Measurements from ENCODE around the gene GALNT13.

The GALNT13 gene

DNA sequence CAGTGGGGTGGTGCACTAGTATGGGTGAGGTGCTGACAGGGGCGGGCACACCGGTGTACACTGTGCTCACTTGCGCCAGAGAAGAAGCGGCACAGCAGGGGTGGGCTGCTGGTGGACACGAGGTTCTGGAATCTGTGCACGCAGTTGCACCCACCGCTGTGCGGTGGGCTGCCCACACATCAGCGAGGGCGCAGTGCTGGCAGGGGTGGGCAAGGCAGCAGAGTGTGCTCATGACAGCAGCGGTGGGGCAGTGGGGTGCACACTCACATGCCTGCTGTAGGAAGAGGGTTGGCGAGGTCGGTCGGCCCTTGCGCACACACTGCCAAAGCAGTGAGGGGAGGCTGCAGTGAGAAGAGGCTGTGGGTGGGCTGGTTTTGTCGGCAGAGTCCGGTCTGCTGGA lies 141.8 kb downstream of the GALNT13 start:
- H3K4me3 ChIP-seq (ENCODE audit: low read depth, low read length) = no peak overlapping the region
- in situ Hi-C loops (cut with HindIII; ENCODE audit: low sequenced_read_pairs) = no loop called here
- no peak for DNase-seq (ENCODE audit: low read depth)
- TF ChIP-seq CTCF (IDR thresholded peaks at IDR 0.05; ENCODE audit: low read depth, low read length, missing control alignments) = no peak

DNA sequence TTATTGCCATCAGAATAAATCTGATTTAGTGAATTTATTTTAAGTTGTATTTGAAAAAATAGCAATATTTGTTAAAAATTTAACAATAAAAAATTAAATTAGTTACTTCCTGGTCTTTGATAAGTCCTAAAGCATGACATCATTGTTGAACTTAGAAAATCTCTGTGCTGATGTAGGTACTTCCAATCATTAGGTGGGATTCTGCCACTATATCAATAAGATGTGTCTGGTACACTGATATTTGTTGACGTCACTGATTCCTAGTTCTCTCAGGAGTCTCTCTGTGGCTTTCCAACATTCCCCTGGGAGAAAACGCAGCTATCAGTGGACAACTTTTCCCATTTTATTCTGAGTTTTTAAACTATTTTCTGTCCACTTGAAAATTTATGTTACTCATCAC lies 143.5 kb downstream of the GALNT13 start:
- no peak for TF ChIP-seq CTCF (IDR thresholded peaks at IDR 0.05; ENCODE audit: low read depth, low read length, missing control alignments)
- in situ Hi-C loops (cut with HindIII; ENCODE audit: low sequenced_read_pairs) = no loop called here
- no peak for DNase-seq (ENCODE audit: low read depth)
- no peak overlapping the region for H3K4me3 ChIP-seq (ENCODE audit: low read depth, low read length)

DNA sequence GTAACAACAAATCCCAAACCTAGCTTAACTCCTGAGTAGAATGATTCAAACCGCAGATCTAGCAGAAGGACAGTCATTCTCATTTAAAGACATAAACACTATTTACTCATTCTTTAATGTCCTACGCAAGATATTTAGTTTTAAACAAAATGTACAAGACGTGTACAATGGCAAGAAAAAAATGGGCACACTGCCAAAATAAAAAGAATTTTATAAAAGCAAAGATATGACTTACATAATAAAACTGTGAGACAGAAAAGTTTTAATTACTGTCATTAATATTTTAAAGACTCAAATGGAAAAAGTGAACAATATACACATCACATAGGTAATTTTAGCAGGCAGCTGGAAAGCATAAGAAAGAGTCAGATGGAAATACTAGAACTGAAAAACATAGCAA lies 157.8 kb downstream of the GALNT13 start:
- no peak for TF ChIP-seq CTCF (IDR thresholded peaks at IDR 0.05; ENCODE audit: low read depth, low read length, missing control alignments)
- in situ Hi-C loops (cut with HindIII; ENCODE audit: low sequenced_read_pairs) = no loop called here
- no peak for DNase-seq (ENCODE audit: low read depth)
- no peak overlapping the region for H3K4me3 ChIP-seq (ENCODE audit: low read depth, low read length)

DNA sequence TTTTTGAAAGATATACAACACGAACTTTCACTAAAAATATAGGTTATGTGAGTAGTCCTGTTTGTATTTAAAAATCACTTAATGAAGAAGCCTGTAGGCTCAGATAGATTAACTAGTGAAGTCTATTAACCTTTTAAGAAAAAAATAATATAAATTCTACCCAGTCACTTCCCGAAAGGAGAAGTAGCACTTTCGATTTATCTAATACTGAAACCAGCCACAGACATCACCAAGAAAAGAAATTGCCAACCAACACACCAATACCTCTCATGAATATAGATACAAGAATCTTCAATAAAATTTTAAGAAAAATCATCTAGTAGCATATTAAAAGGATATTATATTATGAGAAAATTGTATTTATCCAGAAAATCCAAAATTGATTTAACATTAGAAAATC lies 160.5 kb downstream of the GALNT13 start:
- no peak overlapping the region for H3K4me3 ChIP-seq (ENCODE audit: low read depth, low read length)
- no peak for TF ChIP-seq CTCF (IDR thresholded peaks at IDR 0.05; ENCODE audit: low read depth, low read length, missing control alignments)
- DNase-seq (ENCODE audit: low read depth) = no peak
- in situ Hi-C loops (cut with HindIII; ENCODE audit: low sequenced_read_pairs) = no loop called here

GRCh38 chr2:154046493-154046892 lies 174.8 kb downstream of the GALNT13 start:
- no peak for DNase-seq (ENCODE audit: low read depth)
- H3K4me3 ChIP-seq (ENCODE audit: low read depth, low read length) = no peak overlapping the region
- TF ChIP-seq CTCF (IDR thresholded peaks at IDR 0.05; ENCODE audit: low read depth, low read length, missing control alignments) = no peak
- in situ Hi-C loops (cut with HindIII; ENCODE audit: low sequenced_read_pairs) = no loop called here

- TF ChIP-seq CTCF (IDR thresholded peaks at IDR 0.05; ENCODE audit: low read depth, low read length, missing control alignments) = no peak
- no peak overlapping the region for H3K4me3 ChIP-seq (ENCODE audit: low read depth, low read length)
- DNase-seq (ENCODE audit: low read depth) = no peak
- in situ Hi-C loops (cut with HindIII; ENCODE audit: low sequenced_read_pairs) = no loop called here
Measured at GRCh38 chr2:154048905-154049304, 177.2 kb downstream of the GALNT13 start.

GRCh38 chr2:154049561-154049960 lies 177.8 kb downstream of the GALNT13 start:
- in situ Hi-C loops (cut with HindIII; ENCODE audit: low sequenced_read_pairs) = no loop called here
- DNase-seq (ENCODE audit: low read depth) = no peak

More at GRCh38 chr2:154049561-154049960, 177.8 kb downstream of the GALNT13 start:
- TF ChIP-seq CTCF (IDR thresholded peaks at IDR 0.05; ENCODE audit: low read depth, low read length, missing control alignments) = no peak
- H3K4me3 ChIP-seq (ENCODE audit: low read depth, low read length) = no peak overlapping the region

Measured in astrocyte of the cerebellum (primary cell).